OCI-LY7 (cell line): ENCODE results near the gene THAP10. TPM values are rescaled to one million over a fixed set of nuclear protein-coding genes. Genes with fewer than 3 reads are reported as not detected.

Source experiments
- BruUV-seq: library from RNA; stranded (reverse); fragments of 400-500 nt; replicated peaks from 2 replicates; lab custom pipeline; 2021; lab: Mats Ljungman, UMichigan
- CTCF ChIA-PET: fragments of 300-600 bp; sonication (Branson Sonifier 250); formaldehyde crosslinking; loops from one replicate; lab custom pipeline; 2022; ENCODE audit warnings: antibody characterized with exemption; ENCODE audit not compliant: unreplicated experiment; lab: Charles Lee
- POLR2A ChIA-PET: fragments of 300-600 bp; sonication (Branson Sonifier 250); formaldehyde crosslinking; loops from one replicate; lab custom pipeline; 2022; ENCODE audit warnings: antibody characterized with exemption; lab: Charles Lee
- DNase-seq: peaks from one replicate; pipeline ENCODE4 v3.0.0-alpha.2; 2015; ENCODE audit warnings: low spot score
- H2AFZ ChIP-seq: fragments of 200-600 bp; sonication (generic), shearing (Covaris generic); 2 replicates; pipeline ENCODE4 v1.6.1; 2014; ENCODE audit warnings: mild to moderate bottlenecking, antibody characterized with exemption, low read length, moderate library complexity
- H3K27ac ChIP-seq: fragments of 200-600 bp; sonication (generic); 2 replicates; pipeline ENCODE4 v1.5.1; 2014; ENCODE audit warnings: mixed run types, low read depth, mild to moderate bottlenecking, moderate library complexity, low read length, inconsistent platforms; ENCODE audit not compliant: poor library complexity, severe bottlenecking
- H3K36me3 ChIP-seq: fragments of 200-600 bp; sonication (generic); 2 replicates; pipeline ENCODE4 v1.6.1; 2014; ENCODE audit warnings: mild to moderate bottlenecking, antibody characterized with exemption, low read length, moderate library complexity, mixed read lengths; ENCODE audit not compliant: insufficient read depth
- H3K4me1 ChIP-seq: fragments of 200-600 bp; sonication (generic); 2 replicates; pipeline ENCODE4 v1.5.1; 2014; ENCODE audit warnings: mild to moderate bottlenecking, low read length; ENCODE audit not compliant: insufficient read depth, poor library complexity, severe bottlenecking
- H3K4me2 ChIP-seq: fragments of 200-600 bp; sonication (generic); 2 replicates; pipeline ENCODE4 v1.6.1; 2014; ENCODE audit warnings: mild to moderate bottlenecking, low read length
- H3K4me3 ChIP-seq: fragments of 200-600 bp; sonication (generic); 2 replicates; pipeline ENCODE4 v1.5.1; 2014; ENCODE audit warnings: mild to moderate bottlenecking, low read depth, low read length; ENCODE audit not compliant: poor library complexity, severe bottlenecking
- H3K79me2 ChIP-seq: fragments of 200-600 bp; sonication (generic); 2 replicates; pipeline ENCODE4 v1.6.1; 2016; ENCODE audit warnings: low read depth, mild to moderate bottlenecking, low read length, moderate library complexity, mixed read lengths; ENCODE audit not compliant: insufficient read depth
- H3K9me2 ChIP-seq: fragments of 200-600 bp; sonication (generic); 2 replicates; pipeline ENCODE4 v1.6.1; 2016; ENCODE audit warnings: mild to moderate bottlenecking, low read length, mixed read lengths; ENCODE audit not compliant: insufficient read depth
- H3K9me3 ChIP-seq: fragments of 200-600 bp; sonication (generic); 2 replicates; pipeline ENCODE4 v1.6.1; 2014; ENCODE audit warnings: mild to moderate bottlenecking, mixed run types, low read length, mixed read lengths
- H4K20me1 ChIP-seq: fragments of 200-600 bp; sonication (generic); 2 replicates; pipeline ENCODE4 v1.6.1; 2014; ENCODE audit warnings: mild to moderate bottlenecking, antibody characterized with exemption, low read length, moderate library complexity, mixed read lengths; ENCODE audit not compliant: insufficient read depth
- CTCF ChIP-seq: fragments of 200-600 bp; sonication (generic); conservative IDR thresholded peaks from 2 replicates; pipeline ENCODE4 v1.5.1; 2014; ENCODE audit warnings: mild to moderate bottlenecking, antibody characterized with exemption, low read length, moderate library complexity, mixed read lengths
- EZH2phosphoT487 ChIP-seq: fragments of 200-600 bp; sonication (generic); IDR thresholded peaks from 2 replicates; pipeline ENCODE4 v1.6.1; 2018; ENCODE audit warnings: low read depth, borderline replicate concordance, mild to moderate bottlenecking, mixed run types, antibody characterized with exemption, low read length, moderate library complexity, mixed read lengths
- intact Hi-C: fragments of 100-400 bp; cut with micrococcal nuclease; formaldehyde crosslinking; loops from one replicate; pipeline ENCODE4 v1.10.0; 2022; ENCODE audit not compliant: unreplicated experiment
- total RNA-seq, 2 experiments: library from RNA; depleted of rRNA in 1 of 2; stranded (reverse); fragments of >200 nt in 1 of 2; shearing (Covaris generic) in 1 of 2; gene quantifications; 2 replicates each; pipeline ENCODE4 v1.2.3, GENCODE V29; 2014 to 2022

Gene THAP10
- total RNA-seq, 2 experiments from 2014 or later: not detected

GRCh38 chr15:70835415-70835814 lies 56.8 kb downstream of the THAP10 start:
- no peak overlapping the region for H2AFZ ChIP-seq
- H3K79me2 ChIP-seq: no peaks in the 10 kb centered on the region
- intact Hi-C loops: no loop called here
- H3K4me3 ChIP-seq: no peak overlapping the region
- H3K36me3 ChIP-seq: no peaks in the 10 kb centered on the region
- H3K4me1 ChIP-seq: no peaks in the 10 kb centered on the region
- no peak overlapping the region for H3K27ac ChIP-seq
- POLR2A ChIA-PET: no interaction called here
- CTCF ChIA-PET: no interaction called here
- no peak overlapping the region for H3K4me2 ChIP-seq
- H4K20me1 ChIP-seq: no peaks in the 10 kb centered on the region
- DNase-seq: no peak
- no TSS peak for BruUV-seq
- H3K9me3 ChIP-seq: no peaks in the 10 kb centered on the region
- no peaks in the 10 kb centered on the region for H3K9me2 ChIP-seq
- no peak for TF ChIP-seq CTCF
- TF ChIP-seq EZH2phosphoT487: no peak

- H3K27ac ChIP-seq: no peak overlapping the region
- H3K36me3 ChIP-seq: no peaks in the 10 kb centered on the region
- H4K20me1 ChIP-seq: no peaks in the 10 kb centered on the region
- intact Hi-C loops: no loop called here
- POLR2A ChIA-PET: no interaction called here
- TF ChIP-seq EZH2phosphoT487: no peak
- no peak for TF ChIP-seq CTCF
- H3K4me2 ChIP-seq: no peak overlapping the region
- no peaks in the 10 kb centered on the region for H3K4me1 ChIP-seq
- H3K4me3 ChIP-seq: no peak overlapping the region
- no peaks in the 10 kb centered on the region for H3K9me3 ChIP-seq
- CTCF ChIA-PET: no interaction called here
- no peak overlapping the region for H2AFZ ChIP-seq
- no peak for DNase-seq
- no peaks in the 10 kb centered on the region for H3K9me2 ChIP-seq
- no TSS peak for BruUV-seq
- no peaks in the 10 kb centered on the region for H3K79me2 ChIP-seq
Observed at GRCh38 chr15:70834999-70835398, 57.2 kb downstream of the THAP10 start.

- Histone ChIP-seq H3K36me3 (no peaks in the 10 kb centered on the region), H3K79me2 (no peaks in the 10 kb centered on the region), H3K4me3 (no peak overlapping the region), H3K9me2 (no peaks in the 10 kb centered on the region), H3K9me3 (no peaks in the 10 kb centered on the region), H4K20me1 (no peaks in the 10 kb centered on the region), H3K27ac (no peak overlapping the region), H3K4me1 (no peaks in the 10 kb centered on the region), H3K4me2 (no peak overlapping the region), H2AFZ (no peak overlapping the region)
- intact Hi-C loops: no loop called here
- BruUV-seq: no TSS peak
- no peak for DNase-seq
- POLR2A ChIA-PET: interaction anchor here (0.5 kb wide), 1 partner anchor 56 kb away, joined by 4 read pairs; no protein-coding TSS in a partner anchor
- CTCF ChIA-PET: no interaction called here
- TF ChIP-seq EZH2phosphoT487: no peak
- TF ChIP-seq CTCF: no peak
Observed at GRCh38 chr15:70833861-70834765, 58.1 kb downstream of the THAP10 start.
